HCT116 (cell line): Measurements from ENCODE around the gene SLC35G3. TPM values are rescaled to one million over a fixed set of nuclear protein-coding genes. Genes with fewer than 3 reads are reported as not detected.

Source experiments
- ATAC-seq: fragments of 200-7000 bp; cut with Tn5 transposase; 2 replicates; pipeline ENCODE4 v1.9.1; 2020; ENCODE audit warnings: mild to moderate bottlenecking, moderate library complexity
- BruUV-seq: library from RNA; stranded (reverse); fragments of 400-500 nt; replicated peaks from 2 replicates; lab custom pipeline; 2021; lab: Mats Ljungman, UMichigan
- CTCF ChIA-PET: fragments of 300-600 bp; sonication (Branson Sonifier 250); formaldehyde crosslinking; loops from one replicate; lab custom pipeline; 2021; ENCODE audit warnings: antibody characterized with exemption; lab: Charles Lee
- POLR2A ChIA-PET: fragments of 300-600, 350-600 bp; sonication (Branson Sonifier 250); formaldehyde crosslinking; loops from one replicate; lab custom pipeline; 2021; ENCODE audit warnings: antibody characterized with exemption; lab: Charles Lee
- RAD21 ChIA-PET, 2 experiments: fragments of 300-600 bp; sonication (Branson Sonifier 250); formaldehyde crosslinking; loops; one replicate each; lab custom pipeline; 2023; ENCODE audit warnings: low total read pairs in 2 of 2; ENCODE audit not compliant: uncharacterized antibody in 2 of 2, unreplicated experiment in 2 of 2, low non-redundant PET in 1 of 2; lab: Charles Lee
- DNase-seq: peaks from one replicate; pipeline ENCODE4 v3.0.0-alpha.2; 2010; ENCODE audit warnings: low read depth, low spot score
- H2AFZ ChIP-seq: fragments of 200-600 bp; shearing (Covaris generic), sonication (generic); 2 replicates; pipeline ENCODE4 v1.6.1; 2017; ENCODE audit warnings: low read depth, mixed run types, mixed read lengths, antibody characterized with exemption, low read length; ENCODE audit not compliant: poor library complexity, severe bottlenecking
- H3K27ac ChIP-seq: 2 replicates; pipeline ENCODE4 v1.5.1; 2012; ENCODE audit warnings: low read depth, low read length
- H3K27me3 ChIP-seq: fragments of 200-600 bp; sonication (generic); 2 replicates; pipeline ENCODE4 v1.6.1; 2016; ENCODE audit warnings: mixed run types, low read length, mixed read lengths; ENCODE audit not compliant: insufficient read depth
- H3K36me3 ChIP-seq, 2 experiments: fragments of 200-500 bp in 1 of 2; fragments of 200-600 bp in 1 of 2; sonication (Bioruptor generic) in 1 of 2; sonication (generic) in 1 of 2; 2 replicates each; pipeline versions ENCODE4 v1.5.1 to v1.6.1; 2014 to 2016; ENCODE audit warnings: low read length in 2 of 2, inconsistent platforms in 1 of 2, mixed read lengths in 1 of 2, mixed run types in 1 of 2; ENCODE audit not compliant: insufficient read depth in 2 of 2, control insufficient read depth in 1 of 2
- H3K4me1 ChIP-seq, 2 experiments: fragments of 200-600 bp in 1 of 2; sonication (generic) in 1 of 2; 2 replicates each; pipeline versions ENCODE4 v1.5.1 to v1.6.1; 2012 to 2017; ENCODE audit warnings: low read length in 2 of 2, inconsistent platforms in 1 of 2, mild to moderate bottlenecking in 1 of 2, mixed read lengths in 1 of 2, mixed run types in 1 of 2, moderate library complexity in 1 of 2; ENCODE audit not compliant: insufficient read depth in 2 of 2, control insufficient read depth in 1 of 2
- H3K4me2 ChIP-seq: fragments of 200-600 bp; sonication (generic); 2 replicates; pipeline ENCODE4 v1.6.1; 2017; ENCODE audit warnings: mixed run types, low read length, mixed read lengths
- H3K4me3 ChIP-seq, 2 experiments: fragments of 200-600 bp in 1 of 2; sonication (generic) in 1 of 2; replicated peaks in 1 of 2; 2 replicates each; pipeline ENCODE4 v1.5.1; 2011 to 2016; ENCODE audit warnings: low read length in 2 of 2, control low read depth in 1 of 2, low read depth in 1 of 2, mild to moderate bottlenecking in 1 of 2, mixed read lengths in 1 of 2, mixed run types in 1 of 2
- H3K79me2 ChIP-seq: fragments of 200-600 bp; sonication (generic); 2 replicates; pipeline ENCODE4 v1.6.1; 2017; ENCODE audit warnings: mild to moderate bottlenecking, mixed run types, low read length, moderate library complexity, mixed read lengths; ENCODE audit not compliant: insufficient read depth
- H3K9ac ChIP-seq: fragments of 200-600 bp; sonication (generic); 2 replicates; pipeline ENCODE4 v1.6.1; 2016; ENCODE audit warnings: low read length, mixed read lengths
- H3K9me2 ChIP-seq: fragments of 200-600 bp; sonication (generic), shearing (Covaris generic); 2 replicates; pipeline ENCODE4 v1.6.1; 2017; ENCODE audit warnings: mixed run types, mild to moderate bottlenecking, moderate library complexity; ENCODE audit not compliant: insufficient read depth
- H3K9me3 ChIP-seq, 2 experiments: fragments of 200-500 bp in 1 of 2; fragments of 200-600 bp in 1 of 2; sonication (Bioruptor generic) in 1 of 2; sonication (generic) in 1 of 2; 2 replicates each; pipeline ENCODE4 v1.6.1; 2014 to 2017; ENCODE audit warnings: low read length in 2 of 2, mixed read lengths in 2 of 2, inconsistent platforms in 1 of 2, low read depth in 1 of 2, mild to moderate bottlenecking in 1 of 2, mixed run types in 1 of 2, moderate library complexity in 1 of 2; ENCODE audit not compliant: control insufficient read depth in 1 of 2, insufficient read depth in 1 of 2
- H4K20me1 ChIP-seq: fragments of 200-600 bp; sonication (generic), shearing (Covaris generic); 2 replicates; pipeline ENCODE4 v1.6.1; 2017; ENCODE audit warnings: mixed run types, mild to moderate bottlenecking, moderate library complexity; ENCODE audit not compliant: insufficient read depth
- CBX3 ChIP-seq: IDR thresholded peaks from 2 replicates; pipeline ENCODE4 v1.6.1; 2012; ENCODE audit warnings: low read depth
- CEBPB ChIP-seq: IDR thresholded peaks from 2 replicates; pipeline ENCODE4 v1.6.1; 2012; ENCODE audit warnings: low read depth
- EZH2 ChIP-seq: fragments of 200-600 bp; sonication (generic); IDR thresholded peaks from 2 replicates; pipeline ENCODE4 v1.6.1; 2017; ENCODE audit warnings: antibody characterized with exemption, mixed run types
- EZH2phosphoT487 ChIP-seq: fragments of 200-600 bp; IDR thresholded peaks from 2 replicates; pipeline ENCODE4 v1.6.1; 2018; ENCODE audit warnings: antibody characterized with exemption, borderline replicate concordance
- FOSL1 ChIP-seq: IDR thresholded peaks from 2 replicates; pipeline ENCODE4 v1.6.1; 2012; ENCODE audit warnings: low read depth
- JUND ChIP-seq: IDR thresholded peaks from 2 replicates; pipeline ENCODE4 v1.6.1; 2012
- RAD21 ChIP-seq: IDR thresholded peaks from 2 replicates; pipeline ENCODE4 v1.6.1; 2012; ENCODE audit warnings: low read depth, mild to moderate bottlenecking
- SRF ChIP-seq: IDR thresholded peaks from 2 replicates; pipeline ENCODE4 v1.6.1; 2012; ENCODE audit warnings: low read depth
- TCF7L2 ChIP-seq: IDR thresholded peaks from 2 replicates; pipeline ENCODE4 v1.7.0; 2011; ENCODE audit warnings: borderline replicate concordance, inconsistent platforms; ENCODE audit not compliant: insufficient read depth, insufficient read length; ENCODE audit errors: extremely low read depth
- YY1 ChIP-seq: IDR thresholded peaks from 2 replicates; pipeline ENCODE4 v1.6.1; 2011; ENCODE audit warnings: low read length, low read depth, moderate library complexity, mild to moderate bottlenecking; ENCODE audit not compliant: insufficient replicate concordance; ENCODE audit errors: extremely low read depth
- ZFX ChIP-seq: fragments of 450-650 bp; IDR thresholded peaks from 2 replicates; pipeline ENCODE4 v1.6.1; 2017
- intact Hi-C: fragments of 100-400 bp; cut with micrococcal nuclease; formaldehyde crosslinking; loops from 2 replicates; pipeline ENCODE4 v1.10.0; 2022
- total RNA-seq: library from RNA; stranded (reverse); gene quantifications from one replicate; pipeline ENCODE4 v1.2.1, GENCODE V29; 2021; ENCODE audit not compliant: unreplicated experiment
- TF ChIP-seq, protein P1 (sequence below): IDR thresholded peaks from 2 replicates; pipeline ENCODE4 v1.6.1; 2011; ENCODE audit warnings: mild to moderate bottlenecking, low read length, moderate library complexity; ENCODE audit not compliant: insufficient replicate concordance; ENCODE audit errors: extremely low read depth
- TF ChIP-seq, protein P2 (sequence below): IDR thresholded peaks from 2 replicates; pipeline ENCODE4 v1.6.1; 2012
- TF ChIP-seq, protein P3 (sequence below), 3 experiments: fragments of 200-600 bp in 1 of 3; sonication (generic) in 1 of 3; IDR thresholded peaks in 2 of 3; conservative IDR thresholded peaks in 1 of 3; 2 replicates each; pipeline ENCODE4 v1.5.1; 2012 to 2017; ENCODE audit warnings: low read depth in 2 of 3, low read length in 2 of 3, antibody characterized with exemption in 1 of 3, borderline replicate concordance in 1 of 3, control low read depth in 1 of 3, mild to moderate bottlenecking in 1 of 3, mixed read lengths in 1 of 3, mixed run types in 1 of 3, moderate library complexity in 1 of 3; ENCODE audit not compliant: insufficient read depth in 1 of 3

SLC35G3 gene
- total RNA-seq, 1 experiment from 2014 or later, result not detected

DNA sequence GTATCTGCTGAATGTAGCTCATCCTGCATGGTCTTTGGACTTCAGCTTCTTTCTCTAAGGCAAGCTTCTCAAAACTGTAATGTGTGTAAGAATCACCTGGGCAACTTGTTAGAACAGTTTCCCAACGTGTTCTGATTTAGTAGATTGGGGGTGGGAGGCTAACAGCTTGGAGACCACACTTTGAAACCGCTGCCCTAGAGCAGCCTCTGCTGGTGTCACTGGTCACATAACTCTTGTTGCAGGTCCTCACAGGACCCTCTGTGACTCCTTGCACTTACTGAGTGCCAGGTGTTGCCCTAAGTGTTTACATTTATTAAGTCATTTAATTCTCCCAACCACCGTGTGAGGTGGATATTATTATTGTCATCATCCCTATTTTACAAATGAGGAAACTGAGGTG lies 9.9 kb downstream of the SLC35G3 start:
- no peaks in the 10 kb centered on the region for H3K9me2 ChIP-seq
- TF ChIP-seq YY1, result no peak
- no peak for TF ChIP-seq SRF
- TF ChIP-seq, protein P1, sequence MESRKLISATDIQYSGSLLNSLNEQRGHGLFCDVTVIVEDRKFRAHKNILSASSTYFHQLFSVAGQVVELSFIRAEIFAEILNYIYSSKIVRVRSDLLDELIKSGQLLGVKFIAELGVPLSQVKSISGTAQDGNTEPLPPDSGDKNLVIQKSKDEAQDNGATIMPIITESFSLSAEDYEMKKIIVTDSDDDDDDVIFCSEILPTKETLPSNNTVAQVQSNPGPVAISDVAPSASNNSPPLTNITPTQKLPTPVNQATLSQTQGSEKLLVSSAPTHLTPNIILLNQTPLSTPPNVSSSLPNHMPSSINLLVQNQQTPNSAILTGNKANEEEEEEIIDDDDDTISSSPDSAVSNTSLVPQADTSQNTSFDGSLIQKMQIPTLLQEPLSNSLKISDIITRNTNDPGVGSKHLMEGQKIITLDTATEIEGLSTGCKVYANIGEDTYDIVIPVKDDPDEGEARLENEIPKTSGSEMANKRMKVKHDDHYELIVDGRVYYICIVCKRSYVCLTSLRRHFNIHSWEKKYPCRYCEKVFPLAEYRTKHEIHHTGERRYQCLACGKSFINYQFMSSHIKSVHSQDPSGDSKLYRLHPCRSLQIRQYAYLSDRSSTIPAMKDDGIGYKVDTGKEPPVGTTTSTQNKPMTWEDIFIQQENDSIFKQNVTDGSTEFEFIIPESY, result no peak
- no peak for TF ChIP-seq RAD21
- TF ChIP-seq, protein P2, sequence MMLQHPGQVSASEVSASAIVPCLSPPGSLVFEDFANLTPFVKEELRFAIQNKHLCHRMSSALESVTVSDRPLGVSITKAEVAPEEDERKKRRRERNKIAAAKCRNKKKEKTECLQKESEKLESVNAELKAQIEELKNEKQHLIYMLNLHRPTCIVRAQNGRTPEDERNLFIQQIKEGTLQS, result no peak
- no peak for TF ChIP-seq CBX3
- TF ChIP-seq JUND, result no peak
- no peak for TF ChIP-seq EZH2phosphoT487
- no peak for TF ChIP-seq TCF7L2
- TF ChIP-seq, protein P3, sequence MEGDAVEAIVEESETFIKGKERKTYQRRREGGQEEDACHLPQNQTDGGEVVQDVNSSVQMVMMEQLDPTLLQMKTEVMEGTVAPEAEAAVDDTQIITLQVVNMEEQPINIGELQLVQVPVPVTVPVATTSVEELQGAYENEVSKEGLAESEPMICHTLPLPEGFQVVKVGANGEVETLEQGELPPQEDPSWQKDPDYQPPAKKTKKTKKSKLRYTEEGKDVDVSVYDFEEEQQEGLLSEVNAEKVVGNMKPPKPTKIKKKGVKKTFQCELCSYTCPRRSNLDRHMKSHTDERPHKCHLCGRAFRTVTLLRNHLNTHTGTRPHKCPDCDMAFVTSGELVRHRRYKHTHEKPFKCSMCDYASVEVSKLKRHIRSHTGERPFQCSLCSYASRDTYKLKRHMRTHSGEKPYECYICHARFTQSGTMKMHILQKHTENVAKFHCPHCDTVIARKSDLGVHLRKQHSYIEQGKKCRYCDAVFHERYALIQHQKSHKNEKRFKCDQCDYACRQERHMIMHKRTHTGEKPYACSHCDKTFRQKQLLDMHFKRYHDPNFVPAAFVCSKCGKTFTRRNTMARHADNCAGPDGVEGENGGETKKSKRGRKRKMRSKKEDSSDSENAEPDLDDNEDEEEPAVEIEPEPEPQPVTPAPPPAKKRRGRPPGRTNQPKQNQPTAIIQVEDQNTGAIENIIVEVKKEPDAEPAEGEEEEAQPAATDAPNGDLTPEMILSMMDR (IDR thresholded peaks at IDR 0.05 in 2 of 3, conservative IDR thresholded peaks at IDR 0.05 in 1 of 3; ENCODE audit: borderline replicate concordance in 1 of 3, insufficient read depth in 1 of 3, low read depth in 2 of 3, low read length in 2 of 3), result no peak
- no peak for TF ChIP-seq ZFX
- no peak for TF ChIP-seq EZH2
- TF ChIP-seq FOSL1, result no peak
- no peak for TF ChIP-seq CEBPB
- no peak overlapping the region for H3K9ac ChIP-seq
- H3K27me3 ChIP-seq, result peaks cover 17% of the 10 kb centered on the region
- no peak for ATAC-seq
- ChIA-PET RAD21 (no interaction called here), CTCF (no interaction called here), POLR2A (no interaction called here)
- H2AFZ ChIP-seq, result no peak overlapping the region
- H3K9me3 ChIP-seq, result no peaks in the 10 kb centered on the region
- no peak overlapping the region for H3K4me3 ChIP-seq
- H3K27ac ChIP-seq, result no peak overlapping the region
- DNase-seq, result no peak
- no peak overlapping the region for H3K4me2 ChIP-seq
- no peaks in the 10 kb centered on the region for H3K79me2 ChIP-seq
- no peaks in the 10 kb centered on the region for H3K36me3 ChIP-seq
- no TSS peak for BruUV-seq
- no peaks in the 10 kb centered on the region for H3K4me1 ChIP-seq
- intact Hi-C loops, result no loop called here
- no peaks in the 10 kb centered on the region for H4K20me1 ChIP-seq
